ENCODE results near the gene PTK6. TPM values are rescaled to one million over a fixed set of nuclear protein-coding genes. Genes with fewer than 3 reads are reported as not detected.

The PTK6 gene
- total RNA-seq (2022; extraction: Qiagen RNA extraction; ENCODE audit: low read depth), result 2.5 to 3.1 TPM (median 2.9 TPM) in 5 replicates

GRCh38 chr20:63536997-63537524 is at the start of gene PTK6:
TSS of gene PTK6 (minus strand) at chr20:63537376. CDS start at chr20:63537314, 62 bp downstream.

GRCh38 chr20:63574156-63574828 is 37.1 kb upstream of the PTK6 start, which contains the start of gene HELZ2:
TSS of gene HELZ2 (minus strand) at chr20:63574239. CDS start at chr20:63572385, 1,854 bp downstream.

GRCh38 chr20:63553933-63554290 is 16.7 kb upstream of the PTK6 start, which contains the start of gene FNDC11:
TSS of gene FNDC11 (plus strand) at chr20:63554159. CDS start at chr20:63555664, 1,505 bp downstream.

GRCh38 chr20:63547725-63548480 is 10.7 kb upstream of the PTK6 start, which contains the start of gene SRMS:
TSS of gene SRMS (minus strand) at chr20:63547749. CDS start at chr20:63547463, 286 bp downstream.

GRCh38 chr20:63520504-63520933 is 16.7 kb downstream of the PTK6 start, which contains the start of gene PPDPF:
TSS of gene PPDPF (plus strand) at chr20:63520765. CDS start at chr20:63521309, 544 bp downstream.

GRCh38 chr20:63498960-63499337 is 38.2 kb downstream of the PTK6 start, which contains the start of gene EEF1A2:
TSS of gene EEF1A2 (minus strand) at chr20:63499083. CDS start at chr20:63497763, 1,320 bp downstream.

Other genes starting within 250 kb of the PTK6 start
- 0.41 to 0.91 TPM (median 0.65 TPM) in 5 replicates for gene COL20A1, start 244.2 kb downstream of the PTK6 start, total RNA-seq (2022; extraction: Qiagen RNA extraction; ENCODE audit: low read depth)
- gene CHRNA4, start 176.0 kb downstream of the PTK6 start, total RNA-seq (2022; extraction: Qiagen RNA extraction; ENCODE audit: low read depth), result 0.27 to 0.45 TPM (median 0.38 TPM) in 5 replicates
- gene KCNQ2, start 64.7 kb downstream of the PTK6 start, total RNA-seq (2022; extraction: Qiagen RNA extraction; ENCODE audit: low read depth), result 0.58 to 0.93 TPM (median 0.67 TPM) in 5 replicates
- gene EEF1A2, start 38.3 kb downstream of the PTK6 start, total RNA-seq (2022; extraction: Qiagen RNA extraction; ENCODE audit: low read depth), result 140 to 176 TPM (median 147 TPM) in 5 replicates
- 275 to 371 TPM (median 312 TPM) in 5 replicates for gene PPDPF, start 16.6 kb downstream of the PTK6 start, total RNA-seq (2022; extraction: Qiagen RNA extraction; ENCODE audit: low read depth)
- gene SRMS, start 10.4 kb upstream of the PTK6 start, total RNA-seq (2022; extraction: Qiagen RNA extraction; ENCODE audit: low read depth), result 0.10 to 0.15 TPM in 2 of 5 replicates, not detected in the others
- 0.13 to 0.54 TPM (median 0.21 TPM) in 5 replicates for gene FNDC11, start 16.8 kb upstream of the PTK6 start, total RNA-seq (2022; extraction: Qiagen RNA extraction; ENCODE audit: low read depth)
- 13.9 to 22.2 TPM (median 21.1 TPM) in 5 replicates for gene HELZ2, start 36.9 kb upstream of the PTK6 start, total RNA-seq (2022; extraction: Qiagen RNA extraction; ENCODE audit: low read depth)
- gene GMEB2, start 89.7 kb upstream of the PTK6 start, total RNA-seq (2022; extraction: Qiagen RNA extraction; ENCODE audit: low read depth), result 8.6 to 10.9 TPM (median 10.3 TPM) in 5 replicates
- gene STMN3, start 116.0 kb upstream of the PTK6 start, total RNA-seq (2022; extraction: Qiagen RNA extraction; ENCODE audit: low read depth), result 8.1 to 11.1 TPM (median 10.3 TPM) in 5 replicates
- gene RTEL1, start 120.9 kb upstream of the PTK6 start, total RNA-seq (2022; extraction: Qiagen RNA extraction; ENCODE audit: low read depth), result 4.5 to 8.8 TPM (median 7.1 TPM) in 5 replicates
- 0.14 to 0.95 TPM (median 0.74 TPM) in 4 of 5 replicates, not detected in the other for gene TNFRSF6B, start 159.3 kb upstream of the PTK6 start, total RNA-seq (2022; extraction: Qiagen RNA extraction; ENCODE audit: low read depth)
- gene ARFRP1, start 170.6 kb upstream of the PTK6 start, total RNA-seq (2022; extraction: Qiagen RNA extraction; ENCODE audit: low read depth), result 31.8 to 43.5 TPM (median 36.1 TPM) in 5 replicates
- gene ZGPAT, start 170.7 kb upstream of the PTK6 start, total RNA-seq (2022; extraction: Qiagen RNA extraction; ENCODE audit: low read depth), result 22.2 to 29.4 TPM (median 28.1 TPM) in 5 replicates
- 3.9 to 9.6 TPM (median 8.7 TPM) in 5 replicates for gene LIME1, start 199.3 kb upstream of the PTK6 start, total RNA-seq (2022; extraction: Qiagen RNA extraction; ENCODE audit: low read depth)
- 62.3 to 102 TPM (median 97.2 TPM) in 5 replicates for gene SLC2A4RG, start 202.4 kb upstream of the PTK6 start, total RNA-seq (2022; extraction: Qiagen RNA extraction; ENCODE audit: low read depth)

All from A549 treated with GW870086 at 1 μM for 4 hours (cell line).